CD4-positive, alpha-beta T cell treated with Interleukin-4 for 4 hours (primary cell): ENCODE measurements around the gene GFOD2.

Experiments used
- DNase-seq: peaks from one replicate; pipeline ENCODE4 v3.0.0-alpha.2; 2020

The GFOD2 gene

DNA sequence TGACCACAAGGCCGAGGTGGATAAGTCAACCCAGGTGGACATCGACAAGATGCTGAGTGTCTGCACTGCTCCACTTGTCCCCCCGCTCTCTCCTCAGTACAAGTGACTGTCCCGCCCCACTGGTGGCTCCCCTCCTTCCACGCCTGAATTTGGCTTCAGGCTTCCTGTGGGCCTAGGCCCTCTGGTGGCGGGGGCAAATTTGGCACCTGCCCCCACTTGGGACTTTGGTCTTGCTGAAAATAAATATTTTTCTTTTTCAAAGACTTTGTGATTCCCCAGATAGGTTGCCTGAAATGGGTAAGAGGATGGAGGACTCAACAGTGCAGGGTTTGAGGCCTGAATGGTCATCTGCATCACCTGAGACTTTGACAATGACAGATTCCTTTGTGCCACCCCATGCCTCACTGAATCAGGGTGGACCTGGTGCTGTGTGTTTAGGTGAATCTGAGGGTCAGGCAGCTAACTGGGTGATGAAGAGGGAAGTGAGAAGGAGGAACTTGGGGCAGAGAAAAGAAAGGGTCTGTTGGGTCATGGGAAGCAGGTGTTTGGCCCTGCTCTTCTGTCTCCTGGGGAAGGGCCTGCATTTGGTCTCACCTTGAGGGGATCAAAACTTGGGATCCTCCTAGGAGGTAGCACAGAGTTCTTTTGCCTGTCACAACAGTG, 50.5 kb downstream of the GFOD2 start:
- DNase-seq, result no peak

DNA sequence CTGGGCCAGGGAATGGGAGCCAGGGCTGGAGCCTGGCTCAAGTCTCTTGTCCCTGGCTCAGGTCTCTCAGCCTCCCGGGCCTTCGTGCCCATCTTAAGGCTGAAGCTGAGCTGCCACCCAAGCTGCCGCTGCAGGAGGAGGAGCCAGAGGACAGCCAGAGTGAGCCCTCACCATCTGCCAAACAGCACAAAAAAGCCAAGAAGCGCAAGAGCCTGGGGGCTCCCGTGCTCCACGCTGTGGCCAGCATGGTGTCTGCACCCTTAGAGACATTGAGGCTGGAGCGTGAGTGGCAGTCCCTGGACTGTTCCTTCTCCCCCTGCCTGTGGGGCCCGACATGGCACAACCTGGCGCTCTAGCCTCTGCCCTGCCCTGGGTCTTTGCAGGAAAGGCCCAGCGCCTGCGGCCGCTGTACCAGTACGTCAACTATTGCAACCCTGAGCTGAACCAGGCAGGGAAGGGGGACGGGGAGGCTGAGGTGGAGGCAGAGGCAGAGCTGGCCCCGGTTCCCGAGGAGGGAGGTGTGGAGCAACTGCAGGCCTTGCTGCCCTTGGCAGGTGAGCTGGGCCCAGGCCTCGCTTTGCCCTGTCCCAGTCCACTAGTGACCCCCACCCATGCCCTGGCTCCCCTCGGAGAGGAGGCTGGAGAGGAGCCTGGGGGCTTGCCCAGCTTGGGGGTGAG, 51.2 kb downstream of the GFOD2 start:
- peak; percentile 83 for DNase-seq

DNA sequence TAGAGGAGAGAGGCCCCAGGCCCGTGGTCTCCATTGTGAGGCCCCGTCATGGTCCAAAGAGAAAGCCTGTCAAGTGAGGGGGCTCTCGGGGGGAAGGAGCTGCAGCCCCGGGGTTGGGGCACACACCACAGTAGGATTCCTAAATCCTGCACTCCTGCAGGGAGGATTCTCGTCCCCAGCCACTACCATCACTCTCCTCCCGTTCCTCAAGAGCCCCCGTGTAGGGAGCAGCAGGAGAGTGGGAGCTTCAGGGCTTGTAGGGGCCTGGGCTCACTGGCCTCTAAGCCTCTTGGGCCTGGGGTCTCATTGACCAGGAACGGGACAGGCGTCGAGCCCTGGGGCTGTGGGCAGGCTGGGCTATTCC, 51.7 kb downstream of the GFOD2 start:
- DNase-seq, result no peak

DNA sequence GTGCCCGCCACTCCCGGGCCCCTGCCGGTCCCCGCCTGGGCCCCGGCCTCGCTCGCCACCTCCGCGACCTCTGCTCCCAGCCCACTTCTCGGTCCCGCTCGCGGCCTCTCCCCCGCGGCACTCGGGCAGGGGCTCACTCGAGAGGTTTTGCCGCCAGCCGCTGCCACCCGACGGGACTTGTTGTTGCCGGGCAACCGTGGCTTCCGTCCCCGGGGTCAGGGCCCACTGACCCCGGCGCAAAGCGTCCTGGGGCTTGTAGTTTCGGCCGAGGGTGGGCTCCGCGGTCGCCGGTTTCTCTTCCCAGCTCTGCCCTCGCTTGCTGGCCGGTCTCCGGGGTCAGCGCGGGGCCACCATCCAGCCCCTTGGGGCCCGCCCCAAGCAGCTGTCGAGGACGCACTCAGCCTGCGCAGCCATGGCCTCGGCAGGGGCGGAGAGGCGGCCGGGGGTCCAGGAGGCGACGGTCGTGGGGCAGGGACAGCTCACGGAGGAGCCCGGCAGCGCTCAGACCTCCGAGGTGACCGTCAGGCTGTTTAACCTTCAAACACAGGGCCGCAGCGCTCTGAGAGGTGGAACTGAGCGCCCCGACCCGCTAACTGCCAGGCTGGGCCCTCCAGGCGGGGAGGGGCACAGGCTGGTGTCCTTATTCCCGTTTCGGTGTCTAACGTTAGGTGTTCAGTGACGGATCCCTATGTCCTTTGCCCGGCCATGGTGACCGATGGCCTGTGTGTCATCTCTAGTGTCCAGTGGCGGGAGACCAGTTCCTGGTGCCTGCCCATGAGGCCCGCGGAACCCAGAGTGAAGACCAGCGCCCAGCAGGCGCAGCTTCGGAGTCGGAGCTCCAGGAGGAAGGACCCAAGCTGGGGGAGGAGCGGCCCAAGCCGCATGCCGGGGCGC, 52.3 kb downstream of the GFOD2 start, which contains the start of the genes C16orf86 and ENKD1:
TSS of gene C16orf86 (plus strand) at position 256 of the 894 bp plus-strand sequence. CDS start at position 413, 157 bp downstream.
TSS of gene ENKD1 (minus strand) at position 192 of the 894 bp plus-strand sequence. CDS start 308 bp downstream, outside the sequence.
- peak; percentile 81 for DNase-seq

DNA sequence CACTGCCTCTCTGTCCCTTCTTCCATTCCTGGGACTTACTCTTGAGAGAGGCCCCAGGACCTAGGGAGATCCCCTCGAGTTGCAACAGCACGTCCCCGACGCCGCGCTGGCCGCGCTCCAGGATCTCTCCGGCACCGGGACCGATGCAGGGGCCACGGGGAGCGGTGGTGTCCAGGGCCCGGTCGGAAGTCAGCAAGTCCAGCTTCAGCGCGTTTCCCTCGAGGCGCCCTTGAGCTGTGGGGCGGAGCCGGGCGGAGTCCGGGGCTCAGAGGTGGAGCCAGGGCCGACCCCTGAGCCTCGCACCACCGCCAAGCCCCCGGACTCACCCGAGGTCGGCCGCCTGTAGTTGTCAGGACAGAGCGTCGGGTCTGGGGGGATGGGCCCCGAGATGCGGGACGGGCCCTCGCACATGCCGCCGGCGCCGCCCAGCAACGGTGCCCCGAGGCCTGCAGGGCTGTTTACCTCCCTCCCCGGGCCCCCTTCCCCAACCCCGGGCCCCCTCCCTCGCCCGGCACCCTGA, 53.0 kb downstream of the GFOD2 start:
- DNase-seq, result no peak

DNA sequence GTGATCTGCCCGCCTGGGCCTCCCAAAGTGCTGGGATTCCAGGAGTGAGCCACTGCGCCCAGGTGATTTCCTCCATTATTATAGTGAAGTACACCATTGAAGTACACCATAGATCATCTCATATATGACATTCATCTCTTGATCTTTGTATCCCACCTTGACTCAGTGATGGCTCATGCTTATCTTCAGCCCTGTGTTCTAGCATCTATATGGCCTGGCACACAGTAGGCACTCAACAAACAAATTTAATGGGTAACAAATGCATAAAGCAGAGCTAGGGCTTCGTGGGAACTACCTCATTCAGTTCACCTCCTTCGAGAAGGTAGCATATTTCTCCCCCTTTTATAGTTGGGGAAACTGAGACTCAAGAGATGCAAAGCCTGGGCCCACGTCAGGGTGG, 53.5 kb downstream of the GFOD2 start:
- no peak for DNase-seq

DNA sequence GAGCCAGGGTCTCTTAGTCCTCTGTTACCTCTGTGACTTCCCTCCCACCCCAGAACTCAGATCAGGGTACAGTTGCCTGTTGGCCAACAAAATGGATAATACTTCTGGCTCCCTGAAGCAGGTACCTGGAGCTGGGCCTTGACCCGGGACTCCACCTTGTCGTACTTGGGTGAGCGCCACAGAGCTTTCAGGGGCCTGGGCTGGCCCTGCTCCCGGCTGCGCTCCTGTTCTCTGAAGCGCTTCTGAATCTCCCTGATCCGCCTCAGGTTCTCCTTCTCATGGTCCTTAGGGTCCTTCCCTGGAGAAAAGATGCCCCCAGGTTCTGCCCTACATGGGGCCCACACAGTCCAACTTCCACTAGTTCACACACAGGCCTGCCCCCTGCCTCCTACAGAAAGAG, 54.2 kb downstream of the GFOD2 start:
- no peak for DNase-seq

DNA sequence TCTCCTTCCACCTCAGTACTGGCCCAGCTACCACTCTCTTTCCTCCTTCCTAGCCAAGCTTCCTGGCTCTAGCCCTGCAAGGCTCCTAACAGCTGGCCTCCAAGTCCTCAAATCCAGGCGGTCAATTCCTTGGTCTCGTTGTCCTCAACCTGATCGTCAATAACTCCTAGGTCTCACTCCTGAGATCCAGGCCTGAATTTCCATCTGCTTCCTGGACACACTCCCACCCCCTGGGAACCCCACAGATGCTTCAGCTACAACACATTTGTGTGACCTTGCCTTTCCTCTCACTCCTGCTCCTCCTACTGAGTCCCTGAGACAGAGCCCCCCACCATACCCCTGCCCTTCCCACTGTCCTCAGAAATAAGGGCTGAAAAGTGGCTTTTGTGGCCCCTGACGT, 54.9 kb downstream of the GFOD2 start:
- no peak for DNase-seq

DNA sequence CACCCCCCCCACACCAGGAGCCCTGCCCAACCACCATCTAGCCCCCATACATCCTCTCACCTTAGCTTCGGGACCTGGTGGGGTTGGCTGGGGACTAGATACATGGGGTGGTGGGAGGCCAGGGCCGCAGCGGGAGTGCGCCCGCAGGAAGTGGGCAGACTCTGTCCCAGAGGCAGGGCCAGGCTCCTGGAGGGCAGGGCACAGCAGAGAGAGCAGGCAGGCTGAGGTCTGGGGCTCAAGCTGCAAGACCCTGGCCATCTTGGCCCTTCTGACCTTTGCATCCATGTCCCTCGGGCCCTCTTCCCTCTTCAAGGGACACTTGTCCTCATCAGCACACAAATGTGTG, 55.3 kb downstream of the GFOD2 start:
- no peak for DNase-seq

DNA sequence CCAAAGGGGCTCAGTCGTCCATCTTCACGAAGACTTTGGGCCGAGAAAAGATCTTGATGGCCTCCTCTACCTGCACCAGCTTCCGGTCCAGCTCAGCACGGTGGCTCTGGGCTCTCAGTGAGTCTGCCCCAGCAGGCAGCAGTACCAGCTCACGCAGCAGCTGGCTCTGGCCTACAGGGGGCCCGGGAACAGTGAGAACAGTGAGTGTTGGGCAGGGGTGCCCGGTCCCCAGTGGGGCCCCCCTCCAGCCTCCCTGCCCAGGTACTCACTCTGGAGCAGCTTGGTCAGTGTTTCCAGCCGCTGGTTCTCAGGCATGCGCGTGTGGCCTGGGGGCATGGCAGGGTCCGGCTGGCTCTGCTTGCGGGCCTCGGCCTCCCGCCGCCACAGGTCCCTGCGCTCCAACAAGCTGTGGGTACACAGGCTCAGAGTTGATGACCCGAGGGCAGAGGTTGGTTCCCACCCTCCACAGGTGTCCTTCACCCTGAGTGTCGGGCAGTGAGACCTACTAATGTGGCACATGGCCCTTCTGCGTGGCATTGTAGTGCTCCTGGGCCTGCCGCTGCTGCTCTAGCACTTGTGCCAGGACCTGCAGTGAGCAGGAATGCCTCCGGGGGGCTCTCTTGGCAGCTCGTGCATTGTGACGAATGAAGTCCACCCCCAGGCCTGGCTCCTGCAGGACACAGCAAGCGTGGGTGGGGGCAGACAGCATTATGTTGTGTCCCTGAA, 55.8 kb downstream of the GFOD2 start:
- no peak for DNase-seq

DNA sequence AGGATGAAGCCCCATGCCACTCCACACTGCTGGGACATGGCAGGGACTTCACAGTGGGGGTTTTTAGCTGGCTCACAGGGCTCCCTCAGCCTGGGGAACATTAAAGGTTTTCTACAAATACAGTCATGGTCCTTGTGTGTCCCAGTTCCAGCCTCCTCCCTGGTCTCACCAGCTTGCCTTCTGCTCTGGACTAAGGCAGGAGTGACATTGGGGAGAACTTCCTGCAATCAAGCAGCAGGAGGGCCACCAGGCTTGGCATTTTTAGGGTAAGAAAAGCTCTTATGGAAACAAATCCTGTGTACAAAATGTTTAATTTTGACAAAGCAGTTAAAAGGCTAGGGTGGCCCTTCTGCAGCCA, 56.5 kb downstream of the GFOD2 start:
- DNase-seq, result no peak

DNA sequence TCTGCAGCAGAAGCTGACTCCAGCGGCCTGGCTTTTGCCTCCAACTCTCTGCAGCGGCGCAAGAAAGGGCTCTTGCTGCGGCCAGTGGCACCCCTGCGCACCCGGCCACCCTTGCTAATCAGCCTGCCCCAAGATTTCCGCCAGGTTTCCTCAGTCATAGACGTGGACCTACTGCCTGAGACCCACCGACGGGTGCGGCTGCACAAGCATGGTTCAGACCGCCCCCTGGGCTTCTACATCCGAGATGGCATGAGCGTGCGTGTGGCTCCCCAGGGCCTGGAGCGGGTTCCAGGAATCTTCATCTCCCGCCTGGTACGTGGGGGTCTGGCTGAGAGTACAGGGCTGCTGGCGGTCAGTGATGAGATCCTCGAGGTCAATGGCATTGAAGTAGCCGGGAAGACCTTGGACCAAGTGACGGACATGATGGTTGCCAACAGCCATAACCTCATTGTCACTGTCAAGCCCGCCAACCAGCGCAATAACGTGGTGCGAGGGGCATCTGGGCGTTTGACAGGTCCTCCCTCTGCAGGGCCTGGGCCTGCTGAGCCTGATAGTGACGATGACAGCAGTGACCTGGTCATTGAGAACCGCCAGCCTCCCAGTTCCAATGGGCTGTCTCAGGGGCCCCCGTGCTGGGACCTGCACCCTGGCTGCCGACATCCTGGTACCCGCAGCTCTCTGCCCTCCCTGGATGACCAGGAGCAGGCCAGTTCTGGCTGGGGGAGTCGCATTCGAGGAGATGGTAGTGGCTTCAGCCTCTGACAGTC, 57.0 kb downstream of the GFOD2 start:
- DNase-seq, result no peak

DNA sequence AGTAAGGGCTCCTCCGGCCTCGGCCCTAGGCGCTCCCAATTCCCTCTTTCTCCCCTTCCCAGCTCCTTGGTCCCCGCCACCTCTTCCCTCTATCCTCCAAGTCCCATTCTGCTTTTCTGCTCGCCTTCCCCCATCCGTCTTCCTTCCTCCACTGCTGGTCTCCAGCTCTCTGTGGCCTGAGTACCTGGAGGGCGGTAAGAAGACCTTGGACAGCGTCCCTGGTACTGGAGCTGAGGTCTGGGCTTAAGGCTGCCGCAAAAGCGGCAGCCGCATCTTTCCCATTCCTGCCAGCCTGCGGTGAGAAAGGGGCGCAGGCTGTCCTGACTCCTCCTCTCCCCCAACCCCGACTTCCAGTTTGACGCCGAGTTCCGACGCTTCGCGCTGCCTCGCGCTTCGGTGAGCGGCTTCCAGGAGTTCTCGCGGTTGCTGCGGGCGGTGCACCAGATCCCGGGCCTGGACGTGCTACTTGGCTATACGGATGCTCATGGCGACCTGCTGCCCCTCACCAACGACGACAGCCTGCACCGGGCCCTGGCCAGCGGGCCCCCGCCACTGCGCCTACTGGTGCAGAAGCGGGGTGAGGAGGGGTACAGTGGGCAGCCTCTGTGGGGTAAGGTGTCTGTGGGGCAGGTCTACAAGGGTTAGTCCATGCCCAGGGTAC, 57.9 kb downstream of the GFOD2 start:
- no peak for DNase-seq

DNA sequence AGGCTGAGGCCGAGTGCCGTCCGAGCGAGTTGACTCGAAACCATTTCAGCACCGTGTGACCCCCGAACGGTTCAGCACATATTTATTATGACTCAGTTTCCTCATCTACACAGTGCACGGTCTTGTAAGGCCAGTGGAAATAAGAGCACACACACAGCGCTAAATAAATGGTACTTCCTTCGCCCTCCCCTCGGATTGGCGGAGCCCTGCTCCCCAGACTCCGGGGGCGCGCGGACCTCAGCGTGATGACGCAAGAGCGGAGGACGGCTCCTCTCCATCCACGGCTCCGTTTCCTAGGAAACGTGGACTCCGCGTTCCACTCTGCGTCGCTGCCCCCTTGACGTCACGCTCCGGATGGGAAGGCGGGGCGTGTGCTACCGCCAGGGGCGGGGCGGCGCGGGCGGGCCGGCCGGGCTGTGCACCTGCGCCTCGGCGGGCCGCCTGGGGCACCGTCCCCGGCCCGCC, 58.5 kb downstream of the GFOD2 start, which contains the start of gene PARD6A:
TSS of gene PARD6A (plus strand) at position 397 of the 465 bp plus-strand sequence. CDS start 79 bp downstream, outside the sequence.
- DNase-seq, result peak; percentile 97

DNA sequence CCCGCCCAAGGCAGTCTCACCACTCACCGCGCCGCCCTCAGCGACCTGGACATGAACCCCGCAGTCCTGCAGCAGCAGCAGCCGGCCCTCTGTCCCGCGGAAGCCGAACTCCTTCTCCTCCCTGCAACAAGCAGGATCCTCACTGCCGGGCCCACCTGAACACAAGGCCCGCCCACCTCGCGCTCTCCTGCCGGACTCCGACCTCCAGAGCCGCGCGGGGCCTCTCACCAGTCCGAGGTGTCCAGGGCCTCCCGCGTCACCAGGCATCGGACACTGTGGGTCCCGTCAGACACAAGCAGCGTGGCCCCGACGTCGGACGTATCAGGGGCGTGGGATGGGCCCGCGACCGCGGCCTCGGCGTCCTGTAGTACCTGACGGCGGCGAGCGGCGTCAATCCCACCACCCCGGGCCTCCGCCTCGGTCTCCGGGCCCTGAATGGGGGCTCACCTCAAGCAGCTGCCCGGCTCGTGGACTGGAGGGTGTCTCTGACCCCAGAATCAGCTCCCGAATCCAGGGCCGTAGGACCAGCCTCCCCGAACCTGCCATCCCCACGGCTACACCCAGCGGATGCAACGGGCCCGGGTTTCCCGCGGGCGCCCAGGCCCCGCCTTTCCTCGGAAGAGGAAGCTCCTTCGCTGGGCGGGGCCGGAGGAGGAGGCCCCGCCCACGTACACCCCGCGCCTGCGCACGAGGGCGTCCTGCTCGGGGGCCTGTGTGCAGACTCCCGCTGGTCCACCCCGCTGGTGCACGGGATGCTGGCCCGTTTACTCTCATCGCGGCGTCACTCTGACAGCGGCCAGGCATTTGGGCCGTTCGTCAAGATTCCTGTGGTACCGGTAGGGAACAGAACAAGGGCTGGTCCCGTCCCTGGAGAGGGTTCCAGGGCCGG, 59.2 kb downstream of the GFOD2 start, which contains the start of gene ACD:
TSS of gene ACD (minus strand) at position 586 of the 889 bp plus-strand sequence. CDS start at position 546, 40 bp downstream.
- peak; percentile 88 for DNase-seq

DNA sequence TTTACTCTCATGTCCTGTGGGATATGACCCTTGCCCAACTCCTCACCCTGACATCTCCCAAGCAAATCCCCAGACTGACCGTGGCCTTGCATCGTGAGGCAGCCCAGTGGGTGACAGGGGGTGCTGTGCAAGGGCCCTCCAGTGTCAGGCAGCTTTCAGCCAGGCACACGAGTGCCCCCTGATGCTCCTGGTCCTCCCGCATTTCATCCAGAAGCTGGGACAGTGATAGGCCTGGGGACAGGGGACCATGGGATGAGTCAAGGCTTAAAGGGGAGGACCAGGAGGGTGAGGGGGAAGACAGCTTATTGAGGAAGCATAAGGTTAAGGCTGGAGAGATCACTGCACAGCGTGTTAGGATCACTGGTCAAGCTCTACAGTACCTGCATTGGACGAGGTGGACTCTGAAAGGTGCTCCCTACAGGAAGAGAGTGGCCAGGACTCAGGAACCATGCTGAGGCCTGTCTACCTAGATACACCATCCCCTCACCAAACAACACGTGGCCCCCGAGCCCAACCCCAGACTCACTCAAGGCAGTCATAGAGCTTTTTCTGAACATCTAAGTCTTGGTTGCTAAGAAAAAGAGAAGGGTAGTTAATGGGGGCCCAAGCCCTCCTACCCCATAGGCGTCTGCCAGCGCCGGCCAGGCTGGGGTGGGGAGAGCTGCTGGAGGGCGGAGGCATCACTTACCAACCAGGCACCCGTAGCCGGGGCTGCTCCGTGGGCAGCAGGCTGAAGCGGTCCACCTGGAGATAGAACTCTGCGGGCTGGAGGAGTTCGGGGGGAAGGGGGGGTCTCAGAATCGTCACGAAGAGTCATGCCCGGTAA, 60.1 kb downstream of the GFOD2 start:
- DNase-seq, result no peak

DNA sequence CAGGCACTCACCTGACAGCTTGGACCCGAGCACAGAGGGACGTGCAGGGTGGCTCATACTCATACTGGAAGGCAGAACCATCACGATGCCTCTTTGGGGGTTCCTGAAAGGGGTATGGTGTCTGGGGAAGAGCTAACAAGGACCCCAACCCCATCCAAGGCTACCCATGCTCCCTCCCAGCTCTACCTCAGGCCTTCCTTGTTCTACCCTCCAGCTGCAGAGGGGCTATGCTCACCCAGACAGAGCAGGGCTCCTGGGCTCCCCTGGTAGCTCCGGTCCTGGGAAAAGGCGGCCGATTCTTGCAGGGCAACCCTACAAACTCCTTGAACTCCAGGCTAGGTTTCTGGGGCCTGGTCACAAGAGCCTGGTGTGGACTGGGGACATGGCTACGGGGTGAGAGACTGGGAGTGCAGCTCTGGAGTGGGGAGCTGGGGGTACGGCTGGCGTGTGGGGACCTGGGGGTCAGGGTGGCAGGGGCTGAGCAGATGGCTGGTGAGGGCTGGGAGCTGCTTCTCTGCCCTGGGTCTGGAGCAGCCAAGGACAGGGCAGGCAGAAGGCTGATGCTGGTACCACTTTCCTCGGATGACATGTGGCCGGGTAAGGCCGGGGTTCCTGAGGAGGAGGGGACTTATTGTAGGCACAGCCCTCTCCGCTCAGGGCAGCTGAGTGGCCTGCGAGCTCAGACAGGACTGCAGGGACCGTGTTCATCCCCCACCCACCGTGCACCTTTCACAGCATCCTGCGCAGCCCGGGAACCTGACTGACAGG, 61.2 kb downstream of the GFOD2 start:
- no peak for DNase-seq

DNA sequence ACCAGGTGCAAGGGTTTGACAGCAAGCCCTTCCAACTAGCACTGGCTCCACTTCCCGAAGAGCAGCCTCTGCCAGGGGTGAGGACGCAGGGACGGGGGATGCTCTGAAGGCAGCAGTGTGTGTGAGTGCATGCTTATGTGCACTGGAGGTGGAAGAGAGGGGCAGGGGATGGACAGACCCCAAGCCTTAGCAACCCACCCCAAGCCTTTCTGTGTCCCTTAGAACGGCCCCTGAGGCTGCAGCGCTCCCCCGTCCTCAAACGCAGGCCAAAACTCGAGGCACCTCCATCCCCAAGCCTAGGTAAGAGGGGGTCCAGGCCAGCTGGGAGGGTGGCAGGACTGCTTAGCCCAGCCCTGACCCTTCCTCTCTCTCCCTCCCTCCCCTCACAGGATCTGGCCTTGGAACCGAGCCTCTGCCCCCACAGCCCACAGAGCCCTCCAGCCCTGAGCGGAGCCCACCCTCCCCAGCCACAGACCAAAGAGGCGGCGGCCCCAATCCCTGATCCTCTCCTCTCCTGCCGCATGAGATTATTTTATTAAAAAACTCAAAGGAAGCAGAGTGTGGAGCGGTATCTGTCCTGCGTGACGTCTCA, 62.0 kb downstream of the GFOD2 start:
- DNase-seq, result no peak
